ENCODE results near the gene SLC5A3.

GRCh38 chr21:34027721-34028461 lies 45.5 kb upstream of the SLC5A3 start:
- TF ChIP-seq CTCF (IDR thresholded peaks at IDR 0.05 in 2 of 3, conservative IDR thresholded peaks at IDR 0.05 in 1 of 3; ENCODE audit: control insufficient read depth in 2 of 3, extremely low read depth in 1 of 3, insufficient read depth in 1 of 3, low read depth in 3 of 3, low read length in 3 of 3) (no peak), POLR2AphosphoS5 (IDR thresholded peaks at IDR 0.05; ENCODE audit: low read length) (no peak), ETV6 (conservative IDR thresholded peaks at IDR 0.05 in 1 of 2, IDR thresholded peaks at IDR 0.05 in 1 of 2; ENCODE audit: borderline replicate concordance in 1 of 2, low read depth in 1 of 2) (no peak), POLR2A (IDR thresholded peaks at IDR 0.05; ENCODE audit: low read depth, low read length) (no peak), ZNF274 (IDR thresholded peaks at IDR 0.05; ENCODE audit: insufficient read depth, insufficient read length) (no peak), PML (IDR thresholded peaks at IDR 0.05; ENCODE audit: low read length) (no peak), KAT2A (conservative IDR thresholded peaks at IDR 0.05; ENCODE audit: control insufficient read depth, low read depth, low read length) (no peak), NR2C1 (IDR thresholded peaks at IDR 0.05) (no peak), RFX5 (IDR thresholded peaks at IDR 0.05; ENCODE audit: low read depth, low read length) (no peak), ASH2L (IDR thresholded peaks at IDR 0.05; ENCODE audit: borderline replicate concordance, low read depth) (no peak), EP300 (IDR thresholded peaks at IDR 0.05; ENCODE audit: borderline replicate concordance in 1 of 2, control insufficient read depth in 1 of 2, low read depth in 2 of 2, low read length in 2 of 2) (no peak), RCOR1 (conservative IDR thresholded peaks at IDR 0.05; ENCODE audit: low read depth, low read length) (no peak), MXI1 (IDR thresholded peaks at IDR 0.05; ENCODE audit: low read depth, low read length) (no peak), EZH2 (IDR thresholded peaks at IDR 0.05; ENCODE audit: borderline replicate concordance, control insufficient read depth, low read depth, low read length) (no peak)
